NCI-H2029 treated with DMSO at 0.1 percent for 48 hours (cell line): ENCODE results near the gene EYS.

Experiments
- DNase-seq: peaks from one replicate; lab custom pipeline; 2025; lab: John Stamatoyannopoulos, UW

Gene EYS

DNA sequence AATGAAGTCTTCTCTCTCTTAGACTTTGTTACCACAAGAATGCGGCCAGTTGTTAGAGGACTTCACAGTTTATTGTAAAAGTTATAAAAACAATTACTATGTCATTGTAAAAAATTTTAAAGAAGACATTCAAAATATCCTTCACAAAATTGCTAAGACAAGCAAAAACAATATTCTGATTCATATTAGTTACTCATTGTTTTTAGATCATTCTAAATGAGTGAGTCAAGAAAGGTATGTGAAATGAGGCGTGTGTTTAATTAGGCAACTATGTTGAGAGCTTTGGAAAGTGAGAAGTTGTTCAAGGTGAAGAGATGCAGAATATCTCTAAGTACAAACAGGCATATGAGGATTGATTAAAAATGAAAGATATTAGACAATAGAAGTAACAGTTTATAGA lies 875.3 kb downstream of the EYS start:
- no peak for DNase-seq

DNA sequence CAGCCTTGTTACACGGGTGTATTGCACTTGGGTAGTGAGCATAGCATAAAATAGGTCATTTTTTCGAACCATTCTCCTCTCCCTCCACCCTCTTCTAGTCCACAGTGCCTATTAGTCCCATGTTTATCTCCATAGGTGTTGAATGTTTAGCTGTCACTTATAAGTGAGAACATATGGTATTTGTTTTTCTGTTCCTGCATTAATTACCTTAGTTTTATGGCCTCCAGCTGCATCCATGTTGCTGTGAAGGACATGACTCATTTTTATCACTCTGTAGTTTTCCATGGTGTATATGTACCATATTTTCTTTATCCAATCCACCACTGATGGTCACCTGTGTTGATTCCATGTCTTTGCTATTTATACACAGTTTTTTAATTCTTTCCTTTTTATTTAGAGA lies 889.5 kb downstream of the EYS start:
- no peak for DNase-seq

GRCh38 chr6:64815718-64816117 lies 891.3 kb downstream of the EYS start:
- no peak for DNase-seq

- no peak for DNase-seq
These were observed 894.9 kb downstream of the EYS start for GRCh38 chr6:64812138-64812537.

DNA sequence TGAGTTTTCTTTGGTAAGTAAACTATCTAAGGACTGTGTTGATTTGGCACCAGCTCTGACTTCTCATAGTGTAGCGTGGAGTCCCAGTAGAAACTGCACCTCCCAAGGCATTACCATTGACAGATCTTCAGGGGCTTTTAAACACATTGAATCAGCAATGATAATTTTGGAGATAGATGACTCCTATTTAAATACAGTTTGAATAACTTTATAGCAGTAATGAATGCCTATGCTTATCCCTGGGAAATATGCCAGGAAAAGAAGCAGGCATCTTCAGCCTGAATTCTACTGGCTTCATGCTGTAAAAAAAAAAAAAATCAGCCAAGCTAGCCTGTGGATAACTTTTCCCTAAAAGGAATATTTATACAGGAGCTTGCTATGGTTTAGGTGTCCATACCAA lies 895.9 kb downstream of the EYS start:
- no peak for DNase-seq

GRCh38 chr6:64807785-64808184 lies 899.2 kb downstream of the EYS start:
- no peak for DNase-seq

DNA sequence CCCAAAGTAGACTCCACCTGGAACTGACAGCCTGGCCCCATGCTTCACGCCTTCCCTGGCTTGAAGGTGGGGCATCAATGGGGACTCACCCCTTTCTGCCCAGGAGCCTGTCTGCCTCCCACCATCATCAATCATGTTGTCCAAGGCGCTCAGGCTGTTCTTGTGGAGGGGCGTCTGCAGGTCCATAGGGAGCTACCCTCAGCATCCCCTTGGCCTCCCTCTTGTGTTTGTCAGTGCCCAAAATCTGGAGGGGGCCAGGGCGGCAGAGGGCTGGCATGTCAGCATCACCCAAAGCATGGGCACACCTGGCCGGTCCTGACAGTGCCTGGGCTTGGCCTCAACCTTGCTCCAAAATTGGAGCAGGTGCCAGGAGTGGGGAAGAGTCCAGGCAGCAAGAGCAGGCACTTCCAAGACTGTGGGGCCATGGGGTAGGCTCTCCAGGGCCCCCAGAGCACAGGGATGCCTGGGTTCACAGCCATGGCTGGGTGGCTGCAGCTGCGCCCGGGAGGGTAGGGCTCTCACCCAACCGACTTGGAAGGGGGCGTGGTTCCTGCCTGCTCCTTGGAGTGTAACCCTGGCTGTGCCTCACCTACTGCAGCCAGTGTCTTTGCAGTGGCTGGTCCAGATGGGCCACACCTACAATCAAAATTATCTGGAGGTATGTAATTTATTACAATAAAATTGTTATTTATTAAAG lies 903.4 kb downstream of the EYS start:
- no peak for DNase-seq

DNA sequence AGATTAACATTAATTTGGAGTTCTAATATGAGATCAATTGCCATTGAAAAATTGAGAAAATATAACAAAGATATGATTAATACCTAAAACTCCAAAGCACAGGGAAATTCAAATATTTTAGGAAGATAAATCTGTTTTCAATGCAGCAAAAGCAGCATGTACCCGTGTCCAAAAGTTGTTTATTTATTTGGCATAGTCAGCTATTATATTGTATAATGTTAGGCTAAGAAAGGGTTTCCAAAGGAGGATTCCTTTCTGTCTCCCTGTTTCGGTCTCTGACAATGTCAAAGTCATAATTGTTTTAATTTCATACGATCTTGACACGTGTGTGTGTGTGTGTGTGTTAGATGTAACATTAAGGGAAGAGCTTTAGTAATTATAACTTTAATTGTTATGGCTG lies 914.5 kb downstream of the EYS start:
- DNase-seq = no peak

GRCh38 chr6:64789476-64789875 lies 917.5 kb downstream of the EYS start:
- DNase-seq = no peak

DNA sequence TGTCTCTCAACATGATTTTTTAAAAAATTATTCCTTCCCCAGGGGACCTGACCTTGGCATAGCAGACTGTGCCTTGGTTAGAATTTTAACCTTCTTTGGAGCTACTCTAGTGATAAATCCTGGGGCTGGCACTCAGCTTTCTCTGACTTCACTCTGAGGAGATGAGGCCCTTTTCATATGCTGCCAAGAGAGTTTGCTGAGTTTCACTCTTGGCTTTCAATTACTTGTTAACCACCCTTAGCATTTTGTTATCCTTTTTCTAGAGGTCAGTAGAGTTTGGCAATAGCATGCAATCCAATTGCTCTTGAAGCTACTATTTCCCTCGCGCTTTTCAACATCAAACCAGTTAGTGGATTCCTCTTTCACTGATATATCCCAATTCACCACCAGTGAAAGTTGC lies 920.3 kb downstream of the EYS start:
- no peak for DNase-seq

DNA sequence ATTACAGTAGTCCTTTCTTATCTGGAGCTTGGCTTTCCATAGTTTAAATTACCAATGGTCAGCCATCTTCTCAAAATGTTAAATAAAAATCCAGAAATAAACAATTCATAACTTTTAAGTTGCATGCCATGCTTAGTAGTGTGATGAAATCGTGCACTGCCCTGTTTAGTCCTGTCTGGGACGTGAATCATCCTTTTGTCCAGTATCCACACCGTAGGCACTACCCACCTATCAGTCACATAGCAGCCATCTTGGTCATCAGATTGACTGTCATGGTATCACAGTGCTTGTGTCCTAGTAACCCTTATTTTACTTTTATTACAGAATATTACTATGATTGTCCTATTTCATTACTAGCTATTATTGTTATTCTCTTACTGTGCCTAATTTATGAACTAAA lies 924.1 kb downstream of the EYS start:
- DNase-seq = no peak

- no peak for DNase-seq
These were observed 928.9 kb downstream of the EYS start for GRCh38 chr6:64777941-64778785.

DNA sequence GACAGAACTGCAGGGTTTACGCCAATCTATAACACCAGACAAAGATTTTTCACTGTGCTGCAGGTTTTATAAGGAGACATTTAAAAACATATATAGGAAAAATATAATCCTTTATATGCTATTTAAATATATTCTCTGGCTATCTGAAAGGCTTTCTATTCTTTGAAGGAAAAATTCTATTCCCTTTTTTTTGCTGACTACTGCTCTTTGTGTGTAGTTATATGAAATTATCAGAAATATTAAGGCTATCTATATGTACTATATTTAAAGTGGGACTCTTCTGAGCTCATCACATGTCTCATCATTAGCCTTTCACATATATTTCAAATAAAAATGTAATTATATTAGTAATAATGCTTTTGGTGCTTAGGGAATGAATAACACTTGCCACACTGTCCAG lies 930.7 kb downstream of the EYS start:
- no peak for DNase-seq

- no peak for DNase-seq
These were observed 932.1 kb downstream of the EYS start for GRCh38 chr6:64774881-64775280.

- DNase-seq = no peak
These were observed 956.1 kb downstream of the EYS start for GRCh38 chr6:64750910-64751309.

DNA sequence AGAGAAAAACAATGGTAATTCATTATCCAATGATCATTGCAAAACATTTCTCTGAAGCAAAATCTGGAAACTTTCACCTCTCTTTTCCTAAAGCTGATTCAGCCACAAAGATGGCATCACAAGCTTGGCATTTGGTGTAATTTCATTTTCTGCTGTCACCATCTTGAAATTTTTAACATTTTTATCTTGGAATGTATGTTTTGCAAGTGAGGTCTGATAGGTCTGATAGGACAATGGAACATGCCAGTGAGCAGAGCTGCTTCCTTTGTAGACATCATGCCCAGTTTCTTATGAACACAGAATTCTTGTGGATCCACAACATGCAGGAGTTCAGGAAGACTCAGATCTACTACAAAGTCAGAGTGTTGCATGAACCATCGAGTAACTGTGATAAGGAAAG lies 969.6 kb downstream of the EYS start:
- no peak for DNase-seq

DNA sequence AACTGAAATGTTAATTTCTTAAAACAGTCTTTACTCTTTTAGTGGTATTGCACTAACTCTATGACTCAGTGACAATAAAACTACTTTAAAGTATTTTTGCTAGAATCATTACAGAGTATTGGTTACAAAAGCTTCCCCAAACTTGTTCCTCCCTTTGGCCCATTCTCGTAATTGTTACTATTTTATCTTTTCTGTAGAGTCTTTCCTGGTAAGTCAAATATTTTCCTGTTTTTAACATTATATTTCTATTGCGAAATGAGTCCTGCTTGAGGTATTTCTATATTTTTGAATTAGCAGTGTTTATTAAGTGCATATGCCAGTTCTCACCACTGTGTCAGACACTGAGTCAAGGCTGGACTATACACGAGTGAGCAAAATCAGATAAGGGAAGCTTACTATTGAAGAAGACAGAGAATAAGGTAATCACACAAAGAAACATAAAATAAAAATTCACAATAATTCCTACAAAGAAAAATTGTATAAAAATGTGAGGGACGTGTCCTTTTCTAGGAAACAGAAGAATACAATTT lies 970.5 kb downstream of the EYS start:
- DNase-seq = no peak

DNA sequence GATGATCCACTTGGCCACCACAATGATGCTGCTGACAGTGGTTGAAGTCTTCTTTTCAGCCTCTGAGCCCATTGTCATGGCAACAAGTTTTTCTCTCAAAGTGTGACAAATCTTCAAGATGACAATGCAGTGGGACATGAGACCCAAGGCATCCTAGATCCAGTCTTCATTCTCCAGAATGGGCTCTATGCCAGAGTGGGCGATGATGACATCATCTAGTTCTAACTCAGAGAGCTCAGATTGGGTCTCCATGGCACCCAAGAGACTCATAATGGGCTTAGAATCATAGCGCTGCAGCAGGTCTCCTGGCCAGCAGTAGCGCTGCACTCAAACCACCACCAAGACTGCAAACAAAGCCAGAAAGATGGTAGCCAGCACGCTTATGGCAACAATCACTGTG lies 973.6 kb downstream of the EYS start:
- DNase-seq = no peak

DNA sequence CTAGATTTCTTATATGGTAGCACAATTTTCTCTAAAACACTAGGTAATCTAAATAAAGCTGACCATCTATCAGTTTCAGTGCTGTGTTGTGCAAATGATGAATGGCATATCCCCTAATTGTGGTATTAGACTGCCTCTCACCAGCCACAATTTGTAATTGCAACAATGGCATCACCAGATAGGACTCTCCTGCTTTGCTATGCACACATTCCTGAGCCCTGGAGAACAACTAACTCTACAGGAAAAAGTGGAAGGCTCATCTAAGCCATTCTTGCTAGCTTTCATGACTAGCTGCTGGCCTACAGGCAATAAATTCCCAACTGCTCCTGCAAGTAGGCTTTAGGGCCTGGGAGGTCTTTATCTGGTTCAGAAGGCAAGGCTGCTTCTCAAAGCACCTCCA lies 974.1 kb downstream of the EYS start:
- no peak for DNase-seq

DNA sequence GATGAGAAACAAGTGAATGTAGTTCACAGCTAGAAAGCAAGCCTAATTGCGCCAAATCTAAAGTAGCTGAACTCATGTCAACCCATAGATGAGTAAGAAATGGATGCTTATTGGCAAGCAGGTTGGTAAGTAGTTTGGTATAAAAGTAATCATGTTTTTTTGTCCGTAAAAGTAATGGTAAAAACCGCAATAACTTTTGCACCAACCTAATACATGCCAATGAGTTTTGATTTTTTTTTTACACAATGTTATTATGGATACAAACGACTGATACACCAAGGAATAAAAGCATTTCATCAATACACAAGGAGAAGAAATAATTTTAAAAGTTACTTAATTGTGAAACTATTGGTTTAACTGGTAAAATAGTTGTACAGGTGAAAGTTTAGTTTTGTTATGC lies 977.5 kb downstream of the EYS start:
- DNase-seq = no peak

DNA sequence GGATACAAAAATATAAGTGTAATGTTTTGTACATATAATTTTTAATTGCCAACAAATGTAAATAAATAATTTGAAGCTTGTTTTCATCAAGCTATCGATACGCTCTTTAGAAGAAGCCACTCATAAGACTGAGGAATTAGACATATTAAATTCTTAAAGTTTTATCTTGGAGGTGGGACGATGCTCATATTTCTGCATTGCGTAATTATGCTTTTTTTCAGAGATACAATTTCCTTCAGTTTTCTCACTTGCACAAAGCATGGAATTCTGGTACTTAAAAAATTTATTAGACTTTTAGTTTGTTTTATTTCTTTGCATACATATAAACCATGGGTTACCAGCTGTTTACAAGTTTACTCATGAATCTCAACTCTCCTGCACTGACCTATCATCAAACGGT lies 980.0 kb downstream of the EYS start:
- DNase-seq = no peak

- DNase-seq = no peak
These were observed 982.9 kb downstream of the EYS start for GRCh38 chr6:64724091-64724490.

GRCh38 chr6:64723327-64724058 lies 983.5 kb downstream of the EYS start:
- no peak for DNase-seq
